NT2/D1 (cell line): Measurements from ENCODE around the gene MMP26.

ENCODE experiments used
- SUZ12 ChIP-seq: IDR thresholded peaks from 2 replicates; pipeline ENCODE4 v1.6.1; 2011; ENCODE audit not compliant: insufficient read length, insufficient read depth; ENCODE audit errors: extremely low read depth
- YY1 ChIP-seq: IDR thresholded peaks from 2 replicates; pipeline ENCODE4 v1.6.1; 2011; ENCODE audit not compliant: insufficient read length, insufficient read depth
- ZNF274 ChIP-seq: IDR thresholded peaks from 2 replicates; pipeline ENCODE4 v1.6.1; 2011; ENCODE audit warnings: mild to moderate bottlenecking, low read depth, low read length

DNA sequence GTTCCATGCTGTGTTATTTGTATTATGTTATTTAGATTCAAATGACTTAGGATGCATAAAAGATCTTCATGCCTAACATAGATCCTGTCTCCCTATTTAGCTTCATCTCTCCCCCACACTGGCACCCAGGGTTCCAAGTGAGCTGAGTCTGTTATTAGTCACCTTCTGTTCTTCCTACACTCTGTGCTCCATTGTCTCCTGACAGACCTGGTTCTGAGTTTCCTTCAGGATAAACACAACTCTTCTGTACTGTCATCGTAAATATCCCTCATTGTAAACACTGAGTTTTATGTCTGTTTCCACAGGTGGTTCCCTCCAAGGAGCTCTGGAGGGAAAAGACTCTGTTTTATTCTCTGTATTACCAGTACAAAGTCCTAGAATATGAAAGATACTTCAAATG is 8.7 kb downstream of the MMP26 start:
- TF ChIP-seq ZNF274 (no peak), YY1 (no peak), SUZ12 (no peak)
